MM.1S (cell line): ENCODE measurements around the gene PJA1.

Source experiments
- DNase-seq: peaks from one replicate; pipeline ENCODE4 v3.0.0-alpha.2; 2015
- H2AFZ ChIP-seq: fragments of 300-600 bp; sonication (generic); 2 replicates; pipeline ENCODE4 v1.6.0; 2016; ENCODE audit warnings: antibody characterized with exemption, low read length
- H3F3A ChIP-seq: fragments of 300-600 bp; sonication (generic); 2 replicates; pipeline ENCODE4 v1.6.1; 2016; ENCODE audit warnings: mild to moderate bottlenecking, antibody characterized with exemption, low read length, moderate library complexity, mixed read lengths; ENCODE audit not compliant: insufficient read depth
- H3K27ac ChIP-seq: fragments of 300-600 bp; sonication (generic); 2 replicates; pipeline ENCODE4 v1.5.1; 2016; ENCODE audit warnings: mild to moderate bottlenecking, low read length
- H3K27me3 ChIP-seq: fragments of 300-600 bp; sonication (generic); replicated peaks from 2 replicates; pipeline ENCODE4 v1.6.0; 2016; ENCODE audit warnings: low read length; ENCODE audit not compliant: insufficient read depth
- H3K36me3 ChIP-seq: fragments of 300-600 bp; sonication (generic); replicated peaks from 2 replicates; pipeline ENCODE4 v1.6.1; 2016; ENCODE audit warnings: mild to moderate bottlenecking, low read length, mixed read lengths; ENCODE audit not compliant: insufficient read depth
- H3K4me1 ChIP-seq: fragments of 300-600 bp; sonication (generic); 2 replicates; pipeline ENCODE4 v1.6.1; 2016; ENCODE audit warnings: low read length, mixed read lengths
- H3K4me2 ChIP-seq: fragments of 300-600 bp; sonication (generic); 2 replicates; pipeline ENCODE4 v1.6.0; 2016; ENCODE audit warnings: low read depth, low read length
- H3K4me3 ChIP-seq: fragments of 300-600 bp; sonication (generic); 2 replicates; pipeline ENCODE4 v1.5.1; 2016; ENCODE audit warnings: low read length, mixed read lengths
- H3K79me2 ChIP-seq: fragments of 300-600 bp; sonication (generic); 2 replicates; pipeline ENCODE4 v1.6.1; 2016; ENCODE audit warnings: mixed run types, low read length, mixed read lengths
- H3K9ac ChIP-seq: fragments of 300-600 bp; sonication (generic); 2 replicates; pipeline ENCODE4 v1.6.1; 2016; ENCODE audit warnings: low read length, mixed read lengths
- H3K9me2 ChIP-seq: fragments of 300-600 bp; sonication (generic); replicated peaks from 2 replicates; pipeline ENCODE4 v1.6.1; 2016; ENCODE audit warnings: mild to moderate bottlenecking, low read length, mixed read lengths; ENCODE audit not compliant: insufficient read depth
- H3K9me3 ChIP-seq: fragments of 300-600 bp; sonication (generic); replicated peaks from 2 replicates; pipeline ENCODE4 v1.6.1; 2016; ENCODE audit warnings: mild to moderate bottlenecking, low read length, mixed read lengths; ENCODE audit not compliant: insufficient read depth
- H4K20me1 ChIP-seq: fragments of 300-600 bp; sonication (generic); 2 replicates; pipeline ENCODE4 v1.6.1; 2016; ENCODE audit warnings: mild to moderate bottlenecking, low read length, moderate library complexity, mixed read lengths; ENCODE audit not compliant: insufficient read depth
- CTCF ChIP-seq: fragments of 300-600 bp; sonication (generic); IDR thresholded peaks from 2 replicates; pipeline ENCODE4 v1.5.1; 2016; ENCODE audit warnings: antibody characterized with exemption, low read length, mixed read lengths
- EZH2 ChIP-seq: fragments of 300-600 bp; sonication (generic); optimal IDR thresholded peaks from 2 replicates; pipeline ENCODE3; 2017; ENCODE audit warnings: low read depth, mild to moderate bottlenecking, antibody characterized with exemption, low read length, mixed read lengths
- EZH2phosphoT487 ChIP-seq: fragments of 300-600 bp; sonication (generic); IDR thresholded peaks from 2 replicates; pipeline ENCODE4 v1.6.1; 2018; ENCODE audit warnings: antibody characterized with exemption, low read length

PJA1 gene

GRCh38 chrX:69123481-69123880, 41.8 kb downstream of the PJA1 start:
- H3K4me1 ChIP-seq: no peaks in the 10 kb centered on the region

GRCh38 chrX:69121321-69122000, 43.8 kb downstream of the PJA1 start:
- Histone ChIP-seq H3K27ac (no peak overlapping the region), H3K4me1 (no peaks in the 10 kb centered on the region), H3K79me2 (no peaks in the 10 kb centered on the region), H3K36me3 (no peaks in the 10 kb centered on the region), H3F3A (no peaks in the 10 kb centered on the region), H3K9me2 (no peaks in the 10 kb centered on the region), H3K9me3 (no peaks in the 10 kb centered on the region), H2AFZ (no peak overlapping the region), H3K4me3 (no peak overlapping the region), H3K4me2 (no peak overlapping the region), H4K20me1 (no peaks in the 10 kb centered on the region), H3K27me3 (no peaks in the 10 kb centered on the region), H3K9ac (no peak overlapping the region)
- DNase-seq: no peak
- no peak for TF ChIP-seq EZH2phosphoT487
- TF ChIP-seq CTCF: no peak
- no peak for TF ChIP-seq EZH2

More at GRCh38 chrX:69123481-69123880, 41.8 kb downstream of the PJA1 start:
- H3F3A ChIP-seq: no peaks in the 10 kb centered on the region
- H3K9me3 ChIP-seq: no peaks in the 10 kb centered on the region
- H3K27ac ChIP-seq: no peak overlapping the region
- no peak overlapping the region for H3K4me3 ChIP-seq
- H2AFZ ChIP-seq: no peak overlapping the region
- H4K20me1 ChIP-seq: no peaks in the 10 kb centered on the region
- TF ChIP-seq CTCF: no peak
- TF ChIP-seq EZH2: no peak
- TF ChIP-seq EZH2phosphoT487: no peak
- H3K9ac ChIP-seq: no peak overlapping the region
- no peaks in the 10 kb centered on the region for H3K9me2 ChIP-seq
- H3K36me3 ChIP-seq: no peaks in the 10 kb centered on the region
- DNase-seq: no peak
- H3K79me2 ChIP-seq: no peaks in the 10 kb centered on the region
- H3K27me3 ChIP-seq: no peaks in the 10 kb centered on the region
- no peak overlapping the region for H3K4me2 ChIP-seq

GRCh38 chrX:69120476-69120875, 44.8 kb downstream of the PJA1 start:
- Histone ChIP-seq H3K9ac (no peak overlapping the region), H3K9me3 (no peaks in the 10 kb centered on the region), H3K4me3 (no peak overlapping the region), H3K4me2 (no peak overlapping the region), H3K27me3 (no peaks in the 10 kb centered on the region), H4K20me1 (no peaks in the 10 kb centered on the region), H3K79me2 (no peaks in the 10 kb centered on the region), H2AFZ (no peak overlapping the region), H3K27ac (no peak overlapping the region), H3F3A (no peaks in the 10 kb centered on the region), H3K4me1 (no peaks in the 10 kb centered on the region), H3K9me2 (no peaks in the 10 kb centered on the region), H3K36me3 (no peaks in the 10 kb centered on the region)
- TF ChIP-seq CTCF (no peak), EZH2phosphoT487 (no peak), EZH2 (no peak)
- DNase-seq: no peak
